Stromal cell of bone marrow (primary cell): Measurements from ENCODE around the gene MUC5AC.
"Not testable (repeated sequence)": the region's sequence is repeated elsewhere in the genome, so short reads cannot be mapped to it uniquely, and the experiment has no call there.

Source experiments
- DNase-seq: peaks from one replicate; pipeline ENCODE4 v3.0.0-alpha.2; 2012; ENCODE audit warnings: low read depth

The MUC5AC gene

DNA sequence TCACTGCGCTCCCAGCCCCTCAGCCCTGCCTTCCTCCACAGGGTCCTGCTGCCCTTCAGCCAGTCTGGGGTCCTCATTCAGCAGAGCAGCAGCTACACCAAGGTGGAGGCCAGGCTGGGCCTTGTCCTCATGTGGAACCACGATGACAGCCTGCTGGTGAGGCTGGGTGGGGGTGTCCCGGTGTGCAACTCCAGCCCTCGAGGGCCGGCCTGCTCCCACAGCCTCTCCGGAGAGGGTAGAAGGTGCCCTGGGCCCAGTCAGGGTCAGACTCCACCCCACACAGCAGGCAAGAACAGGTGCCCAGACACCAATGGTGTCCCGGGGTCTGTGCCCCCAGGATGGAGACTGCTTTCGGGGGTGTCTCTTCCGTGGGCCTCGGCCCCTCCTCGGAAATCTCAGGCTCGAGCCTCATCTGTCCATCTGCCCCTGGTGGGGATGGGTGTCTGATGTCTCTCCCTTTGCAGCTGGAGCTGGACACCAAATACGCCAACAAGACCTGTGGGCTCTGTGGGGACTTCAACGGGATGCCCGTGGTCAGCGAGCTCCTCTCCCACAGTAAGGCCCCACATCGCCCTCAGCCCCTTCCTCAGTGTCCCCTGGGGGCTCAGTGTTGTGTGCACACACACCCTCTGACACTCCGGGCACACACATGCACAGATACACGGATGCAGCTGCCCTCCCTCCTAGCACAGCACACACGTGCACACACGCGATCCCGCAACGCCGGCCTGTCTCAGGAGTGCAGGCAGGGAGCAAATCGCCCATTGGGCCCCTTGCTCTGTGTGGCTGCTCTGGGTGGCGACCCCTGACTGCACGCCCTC, 4.9 kb downstream of the MUC5AC start:
- DNase-seq = no peak

DNA sequence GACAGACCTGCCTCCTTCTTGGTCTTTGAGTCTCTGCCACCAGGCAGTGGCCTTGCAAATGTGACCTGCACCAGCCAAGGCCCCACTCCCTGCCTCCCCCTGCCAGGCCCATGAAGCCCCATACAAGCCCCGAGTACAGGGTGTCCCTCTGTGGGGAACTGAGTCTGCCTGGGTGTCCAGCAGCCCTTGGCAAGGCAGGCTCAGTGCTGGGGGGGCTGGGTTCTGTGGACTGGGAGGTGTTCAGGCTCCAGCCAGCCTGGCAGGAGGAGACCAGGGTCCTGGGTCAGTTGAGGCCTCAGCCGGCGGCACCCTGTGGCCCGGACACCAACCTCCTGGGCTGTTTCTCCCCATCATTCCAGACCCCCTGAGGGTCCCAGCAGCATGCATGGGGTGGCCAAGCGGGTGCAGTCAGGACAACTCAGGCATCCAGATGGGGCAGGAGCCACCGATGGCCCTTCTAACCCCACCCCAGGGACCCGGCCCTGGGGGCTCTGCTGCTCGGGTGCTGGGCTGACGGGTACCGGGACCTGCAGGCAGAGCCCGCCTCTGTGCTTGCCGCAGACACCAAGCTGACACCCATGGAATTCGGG, 5.7 kb downstream of the MUC5AC start:
- DNase-seq = no peak

DNA sequence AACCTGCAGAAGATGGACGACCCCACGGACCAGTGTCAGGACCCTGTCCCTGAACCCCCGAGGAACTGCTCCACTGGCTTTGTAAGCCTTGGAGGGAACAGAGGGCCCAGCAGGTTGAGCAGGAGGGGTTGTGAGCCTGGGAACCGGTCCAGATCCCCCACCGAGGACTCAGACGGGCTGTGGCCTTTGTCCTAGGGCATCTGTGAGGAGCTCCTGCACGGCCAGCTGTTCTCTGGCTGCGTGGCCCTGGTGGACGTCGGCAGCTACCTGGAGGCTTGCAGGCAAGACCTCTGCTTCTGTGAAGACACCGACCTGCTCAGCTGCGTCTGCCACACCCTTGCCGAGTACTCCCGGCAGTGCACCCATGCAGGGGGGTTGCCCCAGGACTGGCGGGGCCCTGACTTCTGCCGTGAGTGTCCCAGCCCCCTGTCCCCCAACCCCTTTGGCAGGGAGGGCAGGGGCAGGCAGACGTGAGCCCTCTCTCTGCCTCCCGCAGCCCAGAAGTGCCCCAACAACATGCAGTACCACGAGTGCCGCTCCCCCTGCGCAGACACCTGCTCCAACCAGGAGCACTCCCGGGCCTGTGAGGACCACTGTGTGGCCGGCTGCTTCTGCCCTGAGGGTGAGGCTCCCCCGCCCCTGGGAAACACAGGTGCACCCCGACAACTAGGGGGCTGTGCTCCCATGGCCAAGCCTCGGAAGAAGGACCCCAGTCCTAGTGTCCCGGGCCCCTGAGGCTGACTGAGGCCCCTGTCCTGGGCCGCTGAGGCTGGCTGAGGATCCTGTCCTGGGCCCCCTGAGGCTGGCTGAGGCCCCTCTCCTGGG, 6.4 kb downstream of the MUC5AC start:
- DNase-seq = no peak

DNA sequence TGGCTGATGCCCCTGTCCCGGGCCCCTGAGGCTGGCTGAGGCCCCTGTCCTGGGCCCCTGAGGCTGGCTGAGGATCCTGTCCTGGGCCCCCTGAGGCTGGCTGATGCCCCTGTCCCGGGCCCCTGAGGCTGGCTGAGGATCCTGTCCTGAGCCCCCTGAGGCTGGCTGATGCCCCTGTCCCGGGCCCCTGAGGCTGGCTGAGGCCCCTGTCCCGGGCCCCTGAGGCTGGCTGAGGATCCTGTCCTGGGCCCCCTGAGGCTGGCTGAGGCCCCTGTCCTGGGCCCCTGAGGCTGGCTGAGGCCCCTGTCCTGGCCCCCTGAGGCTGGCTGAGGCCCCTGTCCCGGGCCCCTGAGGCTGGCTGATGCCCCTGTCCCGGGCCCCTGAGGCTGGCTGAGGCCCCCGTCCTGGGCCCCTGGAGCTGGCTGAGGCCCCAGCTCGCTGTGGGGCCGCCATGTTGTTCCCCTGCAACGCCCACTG, 7.1 kb downstream of the MUC5AC start:
- not testable (repeated sequence) for DNase-seq

DNA sequence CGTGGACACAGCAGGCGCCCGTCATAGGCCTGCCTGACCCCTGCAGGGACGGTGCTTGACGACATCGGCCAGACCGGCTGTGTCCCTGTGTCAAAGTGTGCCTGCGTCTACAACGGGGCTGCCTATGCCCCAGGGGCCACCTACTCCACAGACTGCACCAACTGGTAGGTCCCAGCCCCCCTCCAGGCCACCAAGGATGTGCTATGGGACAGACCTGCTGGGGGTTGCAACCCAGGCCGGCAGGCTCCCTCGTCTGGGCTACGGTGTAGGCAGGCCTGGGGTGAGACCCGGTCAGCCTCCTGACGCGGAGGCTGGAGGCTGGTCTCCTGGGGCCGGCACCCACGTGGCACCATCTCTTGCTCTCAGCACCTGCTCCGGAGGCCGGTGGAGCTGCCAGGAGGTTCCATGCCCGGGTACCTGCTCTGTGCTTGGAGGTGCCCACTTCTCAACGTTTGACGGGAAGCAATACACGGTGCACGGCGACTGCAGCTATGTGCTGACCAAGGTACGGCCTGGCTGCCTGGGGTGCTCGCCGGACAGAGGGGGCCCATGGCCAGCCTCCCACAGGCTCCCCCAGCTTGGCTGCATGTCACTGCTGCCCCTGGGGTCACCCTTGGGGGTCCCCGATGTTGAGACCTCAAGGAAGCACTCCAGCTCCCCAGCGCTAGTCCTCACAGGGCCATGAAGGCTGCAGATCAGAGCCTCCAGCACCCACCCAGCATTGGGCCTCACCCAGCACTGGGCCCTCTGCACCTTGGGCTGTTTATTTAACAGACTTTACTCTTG, 7.7 kb downstream of the MUC5AC start:
- DNase-seq = no peak

DNA sequence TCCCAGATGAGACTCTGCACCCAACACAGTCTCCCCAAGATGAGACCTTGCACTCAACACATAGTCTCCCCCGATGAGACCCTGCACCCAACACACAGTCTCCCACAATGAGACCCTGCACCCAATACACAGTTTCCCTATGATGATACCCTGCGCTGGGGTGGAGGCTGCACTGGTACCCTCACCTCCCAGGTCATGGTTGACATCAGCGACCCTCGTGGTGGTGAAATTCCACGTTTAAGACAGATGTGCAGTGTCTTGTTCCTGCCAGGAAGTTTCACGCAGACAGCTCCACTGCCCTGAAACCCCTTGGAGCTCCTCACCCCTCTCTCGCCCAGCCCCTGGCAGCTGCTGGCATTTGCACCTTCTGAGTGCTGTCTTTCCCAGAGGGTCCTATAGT, 9.5 kb downstream of the MUC5AC start:
- no peak for DNase-seq

DNA sequence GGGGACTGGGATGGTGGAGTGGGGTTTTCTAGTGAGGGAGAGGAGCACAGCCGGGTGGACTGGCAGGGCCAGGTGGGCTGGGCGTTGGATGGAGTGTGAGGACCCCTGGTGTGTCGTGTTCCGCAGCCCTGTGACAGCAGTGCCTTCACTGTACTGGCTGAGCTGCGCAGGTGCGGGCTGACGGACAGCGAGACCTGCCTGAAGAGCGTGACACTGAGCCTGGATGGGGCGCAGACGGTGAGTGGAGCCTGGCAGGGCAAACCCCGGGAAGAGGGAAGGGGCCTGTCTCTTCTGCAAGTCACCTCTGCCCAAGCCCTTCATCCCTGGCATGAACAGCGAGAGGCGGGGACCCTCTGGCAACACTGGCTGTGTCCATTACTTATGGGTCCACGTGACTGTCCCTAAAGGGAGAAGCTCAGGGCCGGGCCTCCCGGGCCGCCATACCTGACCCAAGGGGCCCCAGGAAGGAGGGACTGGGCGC, 10.0 kb downstream of the MUC5AC start:
- DNase-seq = no peak

DNA sequence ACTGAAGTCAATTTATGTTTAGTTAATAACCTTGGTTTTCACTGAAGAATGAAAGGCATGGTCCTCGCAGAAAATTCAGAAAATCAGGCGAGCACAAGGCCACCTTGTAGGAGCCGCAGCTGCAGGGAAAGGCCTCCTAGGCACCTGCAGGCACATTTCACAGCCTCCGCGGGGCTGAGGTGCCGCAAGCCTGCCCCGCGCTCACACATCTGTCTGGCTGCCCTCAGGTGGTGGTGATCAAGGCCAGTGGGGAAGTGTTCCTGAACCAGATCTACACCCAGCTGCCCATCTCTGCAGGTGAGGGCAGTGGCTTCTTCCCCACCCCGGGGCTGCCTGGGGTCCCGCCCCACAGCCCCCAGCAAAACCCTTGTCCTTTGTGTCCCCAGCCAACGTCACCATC, 10.5 kb downstream of the MUC5AC start:
- DNase-seq = no peak

DNA sequence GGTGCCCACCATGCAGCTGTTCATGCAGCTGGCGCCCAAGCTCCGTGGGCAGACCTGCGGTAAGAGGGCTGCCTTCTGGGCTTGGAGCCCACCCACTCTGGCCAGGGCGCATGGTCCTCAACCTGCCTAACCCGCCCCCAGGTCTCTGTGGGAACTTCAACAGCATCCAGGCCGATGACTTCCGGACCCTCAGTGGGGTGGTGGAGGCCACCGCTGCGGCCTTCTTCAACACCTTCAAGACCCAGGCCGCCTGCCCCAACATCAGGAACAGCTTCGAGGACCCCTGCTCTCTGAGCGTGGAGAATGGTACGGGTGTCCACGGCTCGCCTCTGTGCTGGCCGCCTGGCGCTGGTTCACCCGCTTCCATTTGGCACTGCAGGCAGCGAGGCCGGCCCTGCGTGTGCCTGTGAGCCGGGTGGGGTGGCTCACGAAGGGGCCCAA, 11.0 kb downstream of the MUC5AC start:
- DNase-seq = no peak

DNA sequence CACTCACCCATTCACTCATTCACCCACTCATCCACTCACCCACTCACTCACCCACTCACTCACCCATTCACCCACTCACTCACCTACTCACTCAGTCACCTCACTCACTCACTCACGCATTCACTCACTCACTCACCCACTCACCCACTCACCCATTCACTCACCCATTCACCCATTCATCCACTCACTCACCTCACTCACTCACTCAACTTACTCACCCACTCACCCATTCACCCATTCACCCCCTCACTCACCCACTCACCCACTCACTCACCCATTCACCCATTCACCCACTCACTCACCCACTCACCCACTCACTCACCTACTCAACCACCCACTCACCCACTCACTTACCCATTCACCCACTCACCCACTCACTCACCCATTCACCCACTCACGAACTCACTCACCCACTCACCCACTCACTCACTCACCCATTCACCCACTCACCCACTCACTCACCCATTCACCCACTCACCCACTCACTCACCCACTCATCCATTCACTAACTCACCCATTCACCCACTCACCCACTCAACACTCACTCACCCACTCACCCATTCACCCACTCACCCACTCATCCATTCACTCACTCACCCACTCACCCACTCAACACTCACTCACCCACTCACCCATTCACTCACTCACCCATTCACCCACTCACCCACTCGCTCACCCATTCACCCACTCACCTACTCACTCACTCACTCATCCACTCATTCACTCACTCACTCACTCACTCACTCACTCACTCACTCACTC, 13.7 kb downstream of the MUC5AC start:
- no peak for DNase-seq

DNA sequence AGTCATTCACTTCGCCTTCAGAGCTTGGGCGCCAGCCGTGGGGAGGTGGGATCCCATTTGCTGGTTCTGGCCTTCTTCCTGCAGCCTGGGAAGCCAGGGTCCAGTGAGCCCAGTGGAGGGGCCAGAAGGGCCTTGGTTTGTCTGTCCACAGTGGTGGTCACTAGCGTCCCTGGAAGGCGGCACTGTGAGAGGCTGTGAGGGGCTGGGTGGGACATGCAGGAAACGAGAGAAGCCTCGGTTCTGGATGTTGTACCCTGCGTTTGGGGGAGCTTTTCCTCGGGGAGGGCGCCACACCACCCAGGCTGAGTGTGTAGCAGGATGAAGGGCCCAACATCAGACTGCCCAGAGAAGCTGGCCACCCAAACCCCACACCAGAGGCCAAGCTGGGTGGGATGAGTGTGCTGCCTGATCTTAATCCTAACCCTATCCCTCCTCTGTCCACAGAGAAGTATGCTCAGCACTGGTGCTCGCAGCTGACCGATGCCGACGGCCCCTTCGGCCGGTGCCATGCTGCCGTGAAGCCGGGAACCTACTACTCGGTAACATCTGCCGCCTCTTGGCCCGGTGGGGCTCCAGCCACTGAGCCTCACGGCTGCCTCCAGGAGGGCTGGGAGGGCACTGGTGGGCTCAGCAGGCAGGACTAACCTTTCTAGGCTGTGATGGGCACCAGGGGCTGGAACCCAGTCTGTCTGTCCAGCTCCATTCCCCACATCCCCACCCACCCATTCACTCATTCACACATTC, 14.4 kb downstream of the MUC5AC start:
- DNase-seq = no peak

DNA sequence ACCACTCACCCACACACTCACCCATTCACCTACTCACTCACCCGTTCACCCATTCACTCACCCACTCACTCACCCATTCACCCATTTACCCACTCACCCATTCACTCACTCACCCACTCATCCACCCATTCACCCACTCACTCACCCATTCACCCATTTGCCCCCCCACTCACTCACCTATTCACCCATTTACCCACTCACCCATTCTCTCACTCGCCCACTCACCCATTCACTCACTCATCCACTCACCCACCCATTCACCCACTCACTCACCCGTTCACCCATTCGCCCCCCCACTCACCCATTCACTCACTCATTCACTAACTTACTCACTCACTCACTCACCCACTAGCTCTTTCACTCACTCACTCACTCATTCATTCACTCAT, 15.0 kb downstream of the MUC5AC start:
- no peak for DNase-seq

DNA sequence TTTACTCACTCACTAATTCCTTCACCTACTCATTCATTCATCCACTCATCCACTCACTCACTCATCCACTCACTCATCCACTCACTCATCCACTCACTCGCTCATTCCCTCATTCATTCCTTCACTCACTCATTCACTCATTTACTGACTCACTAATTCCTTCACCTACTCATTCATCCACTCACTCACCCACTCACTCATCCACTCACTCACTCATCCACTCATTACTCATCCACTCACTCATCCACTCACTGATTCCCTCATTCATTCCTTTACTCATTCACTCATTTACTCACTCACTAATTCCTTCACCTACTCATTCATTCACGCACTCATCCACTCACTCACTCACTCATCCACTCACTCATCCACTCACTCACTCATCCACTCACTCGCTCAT, 15.6 kb downstream of the MUC5AC start:
- not testable (repeated sequence) for DNase-seq

DNA sequence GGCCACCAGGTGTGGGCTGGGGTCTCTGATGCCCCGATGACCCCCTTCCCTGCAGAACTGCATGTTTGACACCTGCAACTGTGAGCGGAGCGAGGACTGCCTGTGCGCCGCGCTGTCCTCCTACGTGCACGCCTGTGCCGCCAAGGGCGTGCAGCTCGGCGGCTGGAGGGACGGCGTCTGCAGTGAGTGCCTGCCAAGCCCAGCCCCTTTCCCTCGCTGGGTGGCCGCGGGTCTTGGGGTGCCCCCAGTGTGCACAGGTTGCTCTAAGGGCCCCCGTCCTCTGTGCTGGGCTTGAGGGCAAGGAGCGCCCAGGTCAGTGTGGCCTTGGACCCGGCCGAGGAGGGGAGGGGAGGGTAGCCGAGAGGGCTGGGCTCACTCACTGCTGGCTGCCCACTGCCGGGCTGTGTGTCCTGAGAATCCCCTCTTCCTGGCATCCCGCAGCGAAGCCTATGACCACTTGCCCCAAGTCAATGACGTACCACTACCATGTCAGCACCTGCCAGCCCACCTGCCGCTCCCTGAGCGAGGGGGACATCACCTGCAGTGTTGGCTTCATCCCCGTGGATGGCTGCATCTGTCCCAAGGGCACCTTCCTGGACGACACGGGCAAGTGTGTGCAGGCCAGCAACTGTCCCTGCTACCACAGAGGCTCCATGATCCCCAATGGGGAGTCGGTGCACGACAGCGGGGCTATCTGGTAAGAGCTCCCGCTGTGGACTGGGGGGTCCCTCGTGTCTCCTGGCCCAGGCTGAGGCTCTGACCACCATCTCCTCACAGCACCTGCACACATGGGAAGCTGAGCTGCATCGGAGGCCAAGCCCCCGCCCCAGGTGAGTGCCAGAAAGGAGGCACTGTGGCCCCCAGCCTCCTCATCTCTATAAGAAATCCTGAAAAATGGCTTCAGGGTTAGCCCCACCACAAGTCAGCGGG, 17.0 kb downstream of the MUC5AC start:
- no peak for DNase-seq

DNA sequence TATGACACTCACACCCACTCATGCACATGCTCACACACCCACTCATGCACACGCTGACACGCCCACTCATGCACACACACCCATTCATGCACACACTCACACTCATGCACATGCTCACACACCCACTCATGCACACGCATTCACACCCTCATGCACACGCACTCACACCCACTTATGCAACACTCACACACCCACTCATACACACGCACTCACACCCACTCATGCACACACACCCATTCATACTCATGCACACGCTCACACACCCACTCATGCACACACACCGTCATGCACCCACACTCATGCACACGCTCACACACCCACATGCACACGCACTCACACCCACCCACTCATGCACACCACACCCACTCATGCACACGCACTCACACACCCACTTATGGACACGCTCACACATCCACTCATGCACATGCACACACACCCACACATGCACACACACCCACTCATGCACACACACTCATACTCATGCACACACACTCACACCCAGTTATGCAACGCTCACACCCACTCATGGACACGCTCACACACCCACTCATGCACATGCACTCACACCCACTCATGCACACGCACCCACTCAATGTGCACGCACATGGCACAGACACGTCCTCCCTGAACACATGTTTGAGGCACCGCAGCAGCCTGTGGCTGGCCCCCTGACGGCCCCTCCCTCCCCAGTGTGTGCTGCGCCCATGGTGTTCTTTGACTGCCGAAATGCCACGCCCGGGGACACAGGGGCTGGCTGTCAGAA, 17.9 kb downstream of the MUC5AC start:
- no peak for DNase-seq

DNA sequence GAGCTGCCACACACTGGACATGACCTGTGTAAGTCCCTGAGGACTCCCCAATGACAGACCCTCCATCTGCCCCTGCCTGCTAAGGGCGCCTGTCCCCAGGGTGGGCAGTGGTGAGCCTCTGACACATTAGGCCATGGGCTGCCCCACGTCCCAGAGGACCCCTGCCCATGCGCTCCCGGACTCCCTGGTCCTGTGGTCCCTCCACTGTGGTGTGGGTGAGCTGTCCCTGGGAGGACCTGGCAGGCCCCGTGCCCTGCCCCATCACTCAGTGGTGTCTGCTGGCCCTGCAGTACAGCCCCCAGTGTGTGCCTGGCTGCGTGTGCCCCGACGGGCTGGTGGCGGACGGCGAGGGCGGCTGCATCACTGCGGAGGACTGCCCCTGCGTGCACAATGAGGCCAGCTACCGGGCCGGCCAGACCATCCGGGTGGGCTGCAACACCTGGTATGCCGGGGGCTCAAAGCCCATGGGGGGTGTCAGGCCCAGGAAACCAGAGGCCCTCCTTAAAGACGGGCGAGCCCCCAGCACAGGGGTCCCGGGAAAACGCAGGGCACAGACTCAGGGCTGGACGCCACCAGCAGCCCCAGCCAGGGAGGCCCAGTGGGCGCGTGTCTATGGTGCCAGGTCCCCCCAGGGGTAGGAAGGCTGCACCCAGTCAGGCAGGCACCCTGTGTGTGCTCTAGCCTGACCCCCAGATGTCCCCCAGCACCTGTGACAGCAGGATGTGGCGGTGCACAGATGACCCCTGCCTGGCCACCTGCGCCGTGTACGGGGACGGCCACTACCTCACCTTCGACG, 18.7 kb downstream of the MUC5AC start:
- no peak for DNase-seq

DNA sequence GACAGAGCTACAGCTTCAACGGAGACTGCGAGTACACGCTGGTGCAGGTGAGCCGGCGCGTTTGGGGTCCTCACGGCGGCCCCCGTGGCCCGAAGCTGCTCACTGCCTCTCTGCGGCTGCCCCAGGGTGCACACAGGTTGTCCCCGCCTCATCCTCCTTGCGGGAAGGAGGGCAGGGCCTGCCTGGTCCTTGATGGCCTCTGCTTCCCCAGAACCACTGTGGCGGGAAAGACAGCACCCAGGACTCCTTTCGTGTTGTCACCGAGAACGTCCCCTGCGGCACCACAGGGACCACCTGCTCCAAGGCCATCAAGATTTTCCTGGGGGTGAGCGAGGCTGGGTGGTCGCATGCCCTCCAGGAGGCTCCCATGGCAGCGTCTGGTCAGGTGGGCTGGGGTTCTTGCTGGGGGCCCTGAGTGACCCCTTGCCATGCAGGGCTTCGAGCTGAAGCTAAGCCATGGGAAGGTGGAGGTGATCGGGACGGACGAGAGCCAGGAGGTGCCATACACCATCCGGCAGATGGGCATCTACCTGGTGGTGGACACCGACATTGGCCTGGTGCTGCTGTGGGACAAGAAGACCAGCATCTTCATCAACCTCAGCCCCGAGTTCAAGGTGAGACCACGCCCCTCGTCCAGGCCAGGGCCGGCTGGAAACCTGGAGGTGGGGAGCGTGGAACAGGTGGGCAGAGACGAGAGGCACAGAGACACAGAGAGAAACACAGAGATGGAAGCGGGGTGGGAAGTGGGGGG, 19.4 kb downstream of the MUC5AC start:
- no peak for DNase-seq
